Osteocyte (in vitro differentiated cells): ENCODE results near the gene CASKIN2. TPM values are rescaled to one million over a fixed set of nuclear protein-coding genes. Genes with fewer than 3 reads are reported as not detected.
A peak's percentile ranks its signal among the peaks of the same experiment; 100 is the strongest.

ENCODE experiments used
- DNase-seq: peaks from one replicate; pipeline ENCODE4 v3.0.0; 2021; ENCODE audit warnings: mixed read lengths; ENCODE audit not compliant: unreplicated experiment; ENCODE audit errors: extremely low spot score
- H3K27ac Mint-ChIP-seq: one replicate; pipeline ENCODE4 v1.8.0; 2021; ENCODE audit warnings: mild to moderate bottlenecking, mixed read lengths; ENCODE audit not compliant: unreplicated experiment
- H3K27me3 Mint-ChIP-seq: one replicate; pipeline ENCODE4 v1.8.0; 2021; ENCODE audit warnings: mixed read lengths; ENCODE audit not compliant: unreplicated experiment
- H3K36me3 Mint-ChIP-seq: one replicate; pipeline ENCODE4 v1.8.0; 2021; ENCODE audit warnings: mixed read lengths; ENCODE audit not compliant: unreplicated experiment
- H3K4me1 Mint-ChIP-seq: one replicate; pipeline ENCODE4 v1.8.0; 2021; ENCODE audit warnings: mixed read lengths; ENCODE audit not compliant: unreplicated experiment
- H3K4me3 Mint-ChIP-seq: one replicate; pipeline ENCODE4 v1.8.0; 2021; ENCODE audit warnings: mild to moderate bottlenecking, moderate library complexity, mixed read lengths; ENCODE audit not compliant: unreplicated experiment
- H3K9me3 Mint-ChIP-seq: one replicate; pipeline ENCODE4 v1.8.0; 2021; ENCODE audit warnings: mixed read lengths; ENCODE audit not compliant: unreplicated experiment
- total RNA-seq: library from RNA; stranded (reverse); gene quantifications from 2 replicates; pipeline ENCODE4 v1.2.1, GENCODE V29; 2021
- TF ChIP-seq, protein P1 (sequence below): fragments of 200-600 bp; sonication (generic); IDR thresholded peaks from 2 replicates; pipeline ENCODE4 v1.5.0; 2021; ENCODE audit warnings: antibody characterized with exemption, mild to moderate bottlenecking, moderate library complexity

The CASKIN2 gene
- total RNA-seq, 1 donor from 2014 or later, result 28.1 TPM

DNA sequence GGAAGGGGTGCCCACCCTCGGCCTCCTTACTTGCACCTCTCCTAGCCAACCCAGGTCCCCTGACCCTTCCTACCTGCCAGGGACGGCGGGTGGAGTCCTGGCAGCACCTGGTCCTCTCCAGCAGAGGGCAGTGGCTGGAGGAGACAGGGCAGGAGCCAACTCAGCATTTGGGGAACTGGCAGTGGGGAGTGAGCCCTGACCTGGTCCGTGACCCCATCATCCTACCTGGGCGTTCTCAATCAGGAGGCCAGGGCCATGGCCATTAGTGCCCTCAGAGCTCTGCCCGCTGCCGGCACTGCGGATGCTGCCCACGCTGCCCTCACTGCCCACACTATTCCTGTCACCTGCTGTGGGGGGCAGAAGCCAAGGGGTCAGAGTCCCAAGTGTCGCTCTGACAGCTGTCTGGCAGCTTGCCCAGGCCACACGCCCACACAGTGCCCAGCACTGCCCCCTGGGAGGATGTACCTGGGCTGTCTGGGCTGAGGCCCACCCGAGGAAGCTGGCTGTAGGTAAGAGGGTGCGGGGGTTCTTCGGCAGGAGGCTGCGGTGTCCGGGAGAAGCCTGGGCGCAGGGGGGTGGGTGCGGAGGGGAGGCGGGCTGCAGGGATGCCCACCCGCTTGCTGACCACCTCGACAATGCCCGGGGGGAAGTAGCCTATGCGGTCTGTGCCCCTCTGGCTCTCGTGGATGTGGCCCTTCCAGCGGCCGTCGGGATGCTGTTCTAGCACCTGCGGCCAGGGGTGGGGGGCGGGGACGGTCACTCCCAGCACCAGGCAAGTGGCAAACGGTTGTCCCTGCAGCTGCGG, 10.8 kb downstream of the CASKIN2 start:
- no peaks in the 10 kb centered on the region for H3K9me3 Mint-ChIP-seq
- DNase-seq, result no peak
- H3K36me3 Mint-ChIP-seq, result peaks cover 6% of the 10 kb centered on the region
- no peak overlapping the region for H3K27ac Mint-ChIP-seq
- H3K27me3 Mint-ChIP-seq, result no peaks in the 10 kb centered on the region
- H3K4me3 Mint-ChIP-seq, result no peak overlapping the region
- peaks cover 11% of the 10 kb centered on the region for H3K4me1 Mint-ChIP-seq
- TF ChIP-seq, protein P1, sequence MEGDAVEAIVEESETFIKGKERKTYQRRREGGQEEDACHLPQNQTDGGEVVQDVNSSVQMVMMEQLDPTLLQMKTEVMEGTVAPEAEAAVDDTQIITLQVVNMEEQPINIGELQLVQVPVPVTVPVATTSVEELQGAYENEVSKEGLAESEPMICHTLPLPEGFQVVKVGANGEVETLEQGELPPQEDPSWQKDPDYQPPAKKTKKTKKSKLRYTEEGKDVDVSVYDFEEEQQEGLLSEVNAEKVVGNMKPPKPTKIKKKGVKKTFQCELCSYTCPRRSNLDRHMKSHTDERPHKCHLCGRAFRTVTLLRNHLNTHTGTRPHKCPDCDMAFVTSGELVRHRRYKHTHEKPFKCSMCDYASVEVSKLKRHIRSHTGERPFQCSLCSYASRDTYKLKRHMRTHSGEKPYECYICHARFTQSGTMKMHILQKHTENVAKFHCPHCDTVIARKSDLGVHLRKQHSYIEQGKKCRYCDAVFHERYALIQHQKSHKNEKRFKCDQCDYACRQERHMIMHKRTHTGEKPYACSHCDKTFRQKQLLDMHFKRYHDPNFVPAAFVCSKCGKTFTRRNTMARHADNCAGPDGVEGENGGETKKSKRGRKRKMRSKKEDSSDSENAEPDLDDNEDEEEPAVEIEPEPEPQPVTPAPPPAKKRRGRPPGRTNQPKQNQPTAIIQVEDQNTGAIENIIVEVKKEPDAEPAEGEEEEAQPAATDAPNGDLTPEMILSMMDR, result peak; percentile 53

DNA sequence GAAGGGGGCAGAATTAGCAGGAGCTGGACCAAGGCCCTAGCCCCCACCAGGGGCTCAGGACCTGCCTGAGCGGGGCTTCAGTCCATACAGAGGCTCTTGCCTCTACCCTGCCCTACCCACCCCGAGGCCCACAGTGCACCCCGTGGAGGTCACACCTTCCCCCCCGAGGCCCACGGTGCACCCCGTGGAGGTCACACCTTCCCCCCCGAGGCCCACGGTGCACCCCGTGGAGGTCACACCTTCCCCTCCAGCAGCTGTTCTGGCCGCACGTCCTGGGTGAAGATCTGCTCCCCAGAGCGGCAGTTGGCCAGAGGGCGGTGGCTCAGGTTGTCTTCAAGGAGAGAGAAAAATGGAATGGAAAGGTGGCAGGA, 11.4 kb downstream of the CASKIN2 start:
- Mint-ChIP-seq H3K27me3 (no peaks in the 10 kb centered on the region), H3K9me3 (no peaks in the 10 kb centered on the region), H3K27ac (no peak overlapping the region), H3K4me3 (no peak overlapping the region), H3K36me3 (peaks cover 7% of the 10 kb centered on the region), H3K4me1 (peaks cover 6% of the 10 kb centered on the region)
- TF ChIP-seq, protein P1, result no peak
- DNase-seq, result no peak

DNA sequence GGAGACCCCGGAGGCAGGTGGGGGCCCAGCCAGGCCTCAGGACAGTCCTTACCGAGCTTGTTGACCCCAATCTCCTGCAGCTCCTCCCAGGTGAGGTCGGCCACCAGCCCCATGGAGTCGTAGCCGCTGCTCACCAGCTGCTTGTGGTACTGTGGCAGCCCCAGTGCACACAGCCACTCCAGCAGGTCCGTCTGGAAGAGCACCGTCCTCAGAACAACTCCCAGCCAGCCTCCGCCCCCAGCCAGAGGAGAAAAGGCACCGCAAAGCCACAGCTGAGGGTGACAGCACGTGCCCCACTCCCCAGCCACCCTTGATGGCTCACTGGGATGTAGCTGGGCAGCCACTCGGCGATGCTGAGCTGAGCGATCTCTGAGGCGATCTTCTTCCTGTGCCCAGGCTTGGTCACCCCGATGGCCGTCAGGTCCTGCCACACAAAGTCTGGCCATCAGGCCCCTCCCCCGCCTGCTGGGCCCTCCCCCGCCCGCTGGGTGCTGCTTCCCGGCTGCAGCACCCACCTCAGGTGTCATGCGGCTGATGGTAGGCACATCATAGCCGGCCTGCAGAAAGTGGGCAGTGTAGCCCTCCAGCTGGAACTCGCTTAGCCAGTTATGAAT, 11.9 kb downstream of the CASKIN2 start:
- H3K27me3 Mint-ChIP-seq, result no peaks in the 10 kb centered on the region

DNA sequence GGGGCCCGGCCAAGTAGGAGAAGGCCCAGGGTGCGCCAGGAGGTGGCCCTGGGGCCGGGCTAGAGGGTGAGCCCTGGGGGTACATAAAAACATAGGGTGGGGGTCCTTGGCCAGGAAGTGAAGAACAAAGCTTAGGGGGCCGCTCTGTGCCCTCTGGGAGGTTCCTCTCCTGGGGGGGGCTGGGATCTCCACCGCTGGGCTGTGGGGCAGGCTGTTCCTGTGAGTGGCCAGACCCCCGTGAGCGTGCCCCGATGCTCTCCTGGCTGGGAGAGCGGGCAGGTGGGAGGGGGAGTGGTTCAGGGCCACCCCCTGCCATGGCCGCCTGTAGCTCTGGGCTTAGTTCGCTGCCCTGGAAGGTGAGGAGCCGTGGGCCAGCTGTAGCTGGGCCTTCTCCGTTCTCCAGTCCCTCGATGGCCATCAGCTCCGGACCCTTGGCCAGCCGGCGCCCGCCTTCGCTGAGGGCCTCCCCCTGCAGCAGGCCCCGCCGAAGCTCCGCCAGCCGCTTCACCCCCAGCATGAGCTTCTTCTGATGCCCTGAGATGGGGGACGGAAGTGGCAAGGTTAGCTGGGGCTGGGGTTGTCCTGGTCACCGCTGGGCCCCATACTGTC, 12.5 kb downstream of the CASKIN2 start:
- no peak overlapping the region for H3K4me3 Mint-ChIP-seq
- H3K4me1 Mint-ChIP-seq, result no peaks in the 10 kb centered on the region
- no peak overlapping the region for H3K27ac Mint-ChIP-seq
- TF ChIP-seq, protein P1, result no peak
- H3K9me3 Mint-ChIP-seq, result no peaks in the 10 kb centered on the region
- DNase-seq, result no peak
- peaks cover 7% of the 10 kb centered on the region for H3K36me3 Mint-ChIP-seq
- no peaks in the 10 kb centered on the region for H3K27me3 Mint-ChIP-seq

More for the DNA sequence above, 11.9 kb downstream of the CASKIN2 start:
- Mint-ChIP-seq H3K4me3 (no peak overlapping the region), H3K9me3 (no peaks in the 10 kb centered on the region), H3K36me3 (peaks cover 7% of the 10 kb centered on the region), H3K4me1 (peaks cover under 1% of the 10 kb centered on the region), H3K27ac (no peak overlapping the region)
- TF ChIP-seq, protein P1, result no peak
- no peak for DNase-seq
